HepG2 (cell line): ENCODE data around the gene VARS2. TPM values are rescaled to one million over a fixed set of nuclear protein-coding genes. Genes with fewer than 3 reads are reported as not detected.

ENCODE experiments used
- FOSL1 ChIP-seq: sonication (generic); formaldehyde crosslinking; IDR thresholded peaks from 2 replicates; pipeline ENCODE4 v1.9.0; 2021; ENCODE audit warnings: missing genetic modification reagents, borderline replicate concordance
- FOXK1 ChIP-seq: sonication (generic); formaldehyde crosslinking; IDR thresholded peaks from 2 replicates; pipeline ENCODE4 v1.4.0; 2020; ENCODE audit warnings: low read depth, missing genetic modification reagents, borderline replicate concordance
- HHEX ChIP-seq: IDR thresholded peaks from 2 replicates; pipeline ENCODE4 v1.6.1; 2016; ENCODE audit warnings: control low read depth
- KDM2A ChIP-seq: sonication (generic); formaldehyde crosslinking; IDR thresholded peaks from 2 replicates; pipeline ENCODE4 v1.4.0; 2020; ENCODE audit warnings: low read depth, missing genetic modification reagents, borderline replicate concordance
- KIAA2018 ChIP-seq: sonication (generic); formaldehyde crosslinking; IDR thresholded peaks from 2 replicates; pipeline ENCODE4 v1.5.0; 2020; ENCODE audit warnings: mild to moderate bottlenecking, missing genetic modification reagents, borderline replicate concordance
- MTA1 ChIP-seq: sonication (generic); formaldehyde crosslinking; IDR thresholded peaks from 2 replicates; pipeline ENCODE4 v1.4.0; 2020; ENCODE audit warnings: missing genetic modification reagents, mild to moderate bottlenecking, borderline replicate concordance
- NBN ChIP-seq: fragments of 450-650 bp; conservative IDR thresholded peaks from 2 replicates; pipeline ENCODE4 v1.6.1; 2017
- NR2F2 ChIP-seq: IDR thresholded peaks from 2 replicates; pipeline ENCODE4 v1.6.1; 2012; ENCODE audit warnings: low read depth, inconsistent platforms, borderline replicate concordance
- SIX4 ChIP-seq: sonication (generic); formaldehyde crosslinking; IDR thresholded peaks from 2 replicates; pipeline ENCODE4 v1.4.0; 2020; ENCODE audit warnings: missing genetic modification reagents
- STAG1 ChIP-seq: sonication (generic); formaldehyde crosslinking; IDR thresholded peaks from 2 replicates; pipeline ENCODE4 v1.4.0; 2020; ENCODE audit warnings: missing genetic modification reagents
- U2AF2 ChIP-seq: fragments of 200-400 bp; formaldehyde crosslinking; IDR thresholded peaks from 2 replicates; pipeline ENCODE4 v1.6.1; 2017; ENCODE audit warnings: low read depth, mild to moderate bottlenecking, low read length
- ZC3H4 ChIP-seq: sonication (generic); formaldehyde crosslinking; IDR thresholded peaks from 2 replicates; pipeline ENCODE4 v1.4.0; 2020; ENCODE audit warnings: missing genetic modification reagents, borderline replicate concordance
- ZNF30 ChIP-seq: sonication (generic); formaldehyde crosslinking; IDR thresholded peaks from 2 replicates; pipeline ENCODE4 v1.5.0; 2020; ENCODE audit warnings: mild to moderate bottlenecking, missing genetic modification reagents
- ZNF468 ChIP-seq: sonication (generic); formaldehyde crosslinking; IDR thresholded peaks from 2 replicates; pipeline ENCODE4 v1.8.0; 2022; ENCODE audit warnings: mild to moderate bottlenecking, moderate library complexity, missing genetic modification reagents
- ZNF703 ChIP-seq: sonication (generic); formaldehyde crosslinking; IDR thresholded peaks from 2 replicates; pipeline ENCODE4 v1.5.1; 2020; ENCODE audit warnings: missing genetic modification reagents, mild to moderate bottlenecking, moderate library complexity, borderline replicate concordance
- ZNF749 ChIP-seq: sonication (generic); formaldehyde crosslinking; IDR thresholded peaks from 2 replicates; pipeline ENCODE4 v1.8.0; 2022; ENCODE audit warnings: mild to moderate bottlenecking, missing genetic modification reagents, moderate library complexity, borderline replicate concordance
- ZNF83 ChIP-seq: sonication (generic); formaldehyde crosslinking; IDR thresholded peaks from 2 replicates; pipeline ENCODE4 v1.4.0; 2020; ENCODE audit warnings: missing genetic modification reagents, mild to moderate bottlenecking, borderline replicate concordance
- ZSCAN31 ChIP-seq: sonication (generic); formaldehyde crosslinking; IDR thresholded peaks from 2 replicates; pipeline ENCODE4 v1.5.0; 2020; ENCODE audit warnings: low read depth, mild to moderate bottlenecking, missing genetic modification reagents
- polyA plus RNA-seq, 8 experiments: library from polyadenylated mRNA; depleted of rRNA in 3 of 8; stranded (reverse) in 7 of 8; unstranded in 1 of 8; fragments of >200 nt; fragmentation: Illumina TruSeq in 4 of 8; extraction: Trizol in 4 of 8; gene quantifications; 2 replicates each; pipeline versions ENCODE4 v1.2.1 to v1.2.3, GENCODE V29; 2011 to 2016; ENCODE audit warnings: low read depth in 4 of 8, missing spikeins in 1 of 8, mixed read lengths in 1 of 8; ENCODE audit not compliant: insufficient read depth in 1 of 8
- total RNA-seq, 5 experiments: library from RNA; depleted of rRNA; stranded (reverse); fragments of >200 nt; fragmentation: Illumina TruSeq; extraction: Trizol; gene quantifications; 2 replicates each; pipeline ENCODE4 v1.2.3, GENCODE V29; 2016; ENCODE audit warnings: low read depth in 1 of 5
- TF ChIP-seq, protein P1 (sequence below): conservative IDR thresholded peaks from 2 replicates; pipeline ENCODE4 v1.6.1; 2018; ENCODE audit warnings: missing genetic modification reagents

The VARS2 gene
- total and polyA plus RNA-seq, 2 of the 13 experiments (the other 11 are each of a cell fraction or from before 2014, with no cell fraction given): 61.8 to 71.8 TPM

- TF ChIP-seq KIAA2018 (CRISPR knock-in tag) (no peak), STAG1 (CRISPR knock-in tag) (peak; percentile 27; the same call in 1 of the 2 replicates), U2AF2 (no peak), ZSCAN31 (no peak), ZC3H4 (CRISPR knock-in tag) (no peak), FOSL1 (CRISPR knock-in tag) (peak; percentile 90), MTA1 (CRISPR knock-in tag) (0 out of 2 replicates have a peak, but pooled peaks have one; percentile 61), ZNF83 (CRISPR knock-in tag) (0 out of 2 replicates have a peak, but pooled peaks have one; percentile 35), KDM2A (CRISPR knock-in tag) (peak; percentile 56; the same call in 1 of the 2 replicates), SIX4 (CRISPR knock-in tag) (no peak), ZNF468 (CRISPR knock-in tag) (no peak), ZNF749 (CRISPR knock-in tag) (no peak), ZNF703 (CRISPR knock-in tag) (no peak), NBN (no peak), NR2F2 (no peak), ZNF30 (CRISPR knock-in tag) (no peak), FOXK1 (peak; percentile 48; the same call in 1 of the 2 replicates), HHEX (CRISPR knock-in tag) (no peak)
- TF ChIP-seq, protein P1, sequence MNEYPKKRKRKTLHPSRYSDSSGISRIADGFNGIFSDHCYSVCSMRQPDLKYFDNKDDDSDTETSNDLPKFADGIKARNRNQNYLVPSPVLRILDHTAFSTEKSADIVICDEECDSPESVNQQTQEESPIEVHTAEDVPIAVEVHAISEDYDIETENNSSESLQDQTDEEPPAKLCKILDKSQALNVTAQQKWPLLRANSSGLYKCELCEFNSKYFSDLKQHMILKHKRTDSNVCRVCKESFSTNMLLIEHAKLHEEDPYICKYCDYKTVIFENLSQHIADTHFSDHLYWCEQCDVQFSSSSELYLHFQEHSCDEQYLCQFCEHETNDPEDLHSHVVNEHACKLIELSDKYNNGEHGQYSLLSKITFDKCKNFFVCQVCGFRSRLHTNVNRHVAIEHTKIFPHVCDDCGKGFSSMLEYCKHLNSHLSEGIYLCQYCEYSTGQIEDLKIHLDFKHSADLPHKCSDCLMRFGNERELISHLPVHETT (CRISPR knock-in tag): 0 out of 2 replicates have a peak, but pooled peaks have one; percentile 24
These were observed 27.8 kb upstream of the VARS2 start (continued) for GRCh38 chr6:30885999-30886896.
